ENCODE results near the gene KLHL29. TPM values are rescaled to one million over a fixed set of nuclear protein-coding genes. Genes with fewer than 3 reads are reported as not detected.

KLHL29 gene
- total and polyA plus RNA-seq, 2 experiments from 2014 or later: 1.5 to 6.5 TPM

GRCh38 chr2:23453836-23454460, 69.0 kb downstream of the KLHL29 start (continued):
- TF ChIP-seq ETS1 (IDR thresholded peaks at IDR 0.05): no peak
- no peak for TF ChIP-seq CREB1 (CRISPR knock-in tag; IDR thresholded peaks at IDR 0.05; ENCODE audit: low read depth)

- H3K79me2 ChIP-seq (replicated peaks; ENCODE audit: insufficient read depth): no peaks in the 10 kb centered on the region; the same call in 1 of the 2 replicates
- no peaks in the 10 kb centered on the region for H3F3A ChIP-seq (replicated peaks; ENCODE audit: low read depth)
- H2AFZ ChIP-seq: no peak overlapping the region
- H3K4me2 ChIP-seq: no peak overlapping the region
- peaks cover 2% of the 10 kb centered on the region; the same call in 1 of the 2 replicates for H3K9me2 ChIP-seq (ENCODE audit: insufficient read depth)
- H3K4me3 Mint-ChIP-seq: no peak overlapping the region
- no peaks in the 10 kb centered on the region for H3K36me3 Mint-ChIP-seq (ENCODE audit: low read depth)
- no peaks in the 10 kb centered on the region for H3K27me3 Mint-ChIP-seq (ENCODE audit: insufficient read depth, low read depth, poor library complexity)
- ATAC-seq (no peak), DNase-seq (ENCODE audit: low spot score) (no peak)
- H4K20me1 ChIP-seq (replicated peaks; ENCODE audit: insufficient read depth): no peaks in the 10 kb centered on the region
- H3K27ac ChIP-seq (ENCODE audit: low read depth): no peak overlapping the region
- H3K36me3 ChIP-seq (ENCODE audit: insufficient read depth): no peaks in the 10 kb centered on the region
- TF ChIP-seq ZNF331 (CRISPR knock-in tag; IDR thresholded peaks at IDR 0.05; ENCODE audit: low read depth): no peak
- TF ChIP-seq ZNF114 (CRISPR knock-in tag; IDR thresholded peaks at IDR 0.05): no peak
- no peak for TF ChIP-seq CREB1 (CRISPR knock-in tag; IDR thresholded peaks at IDR 0.05; ENCODE audit: low read depth)
- TF ChIP-seq EZH2phosphoT487 (IDR thresholded peaks at IDR 0.05; ENCODE audit: unreplicated experiment): no peak
- no peak for TF ChIP-seq REST (IDR thresholded peaks at IDR 0.05; ENCODE audit: unreplicated experiment)
- H3K4me3 ChIP-seq: no peak overlapping the region
- H3K27ac Mint-ChIP-seq: no peak overlapping the region
- no peaks in the 10 kb centered on the region for H3K9me3 Mint-ChIP-seq
- peaks cover 8% of the 10 kb centered on the region; the same call in 2 of the 3 replicates for H3K4me1 Mint-ChIP-seq
- no peaks in the 10 kb centered on the region for H3K4me1 ChIP-seq (ENCODE audit: insufficient read depth)
- no peaks in the 10 kb centered on the region for H3K27me3 ChIP-seq (ENCODE audit: insufficient read depth)
These were observed 69.6 kb downstream of the KLHL29 start for GRCh38 chr2:23454501-23455120.

GRCh38 chr2:23456396-23456795, 71.4 kb downstream of the KLHL29 start:
- H3K4me1 Mint-ChIP-seq: peaks cover 8% of the 10 kb centered on the region; the same call in 2 of the 3 replicates
- Histone ChIP-seq H3K79me2 (replicated peaks; ENCODE audit: insufficient read depth) (no peaks in the 10 kb centered on the region), H3K4me3 (no peak overlapping the region)
- no peak for TF ChIP-seq CTCF (conservative IDR thresholded peaks at IDR 0.05; ENCODE audit: low read depth in 2 of 2)

More at GRCh38 chr2:23456396-23456795, 71.4 kb downstream of the KLHL29 start:
- DNase-seq (ENCODE audit: low spot score): no peak
- Histone ChIP-seq H3K9me2 (ENCODE audit: insufficient read depth) (peaks cover 3% of the 10 kb centered on the region; the same call in 1 of the 2 replicates), H4K20me1 (replicated peaks; ENCODE audit: insufficient read depth) (no peaks in the 10 kb centered on the region), H3K27me3 (ENCODE audit: insufficient read depth) (no peaks in the 10 kb centered on the region), H3K27ac (ENCODE audit: low read depth) (no peak overlapping the region), H3F3A (replicated peaks; ENCODE audit: low read depth) (no peaks in the 10 kb centered on the region), H3K4me2 (no peak overlapping the region), H3K4me1 (ENCODE audit: insufficient read depth) (no peaks in the 10 kb centered on the region), H3K36me3 (ENCODE audit: insufficient read depth) (no peaks in the 10 kb centered on the region), H2AFZ (no peak overlapping the region)
- Mint-ChIP-seq H3K36me3 (ENCODE audit: low read depth) (no peaks in the 10 kb centered on the region), H3K4me3 (no peak overlapping the region), H3K27me3 (ENCODE audit: insufficient read depth, low read depth, poor library complexity) (peaks cover 2% of the 10 kb centered on the region), H3K9me3 (no peaks in the 10 kb centered on the region), H3K27ac (peak overlapping the region; percentile 47; the same call in 1 of the 2 replicates)
- ATAC-seq: no peak
